BLaER1 treated with 17β-estradiol and CSF1 and Interleukin-3, amounts not matched to agents 10 nM and 100 nM (cell line): ENCODE results near the gene EVL.

Experiments used
- H3K27ac ChIP-seq, 11 experiments: shearing (Covaris generic); formaldehyde crosslinking; 2 replicates each; pipeline ENCODE4 v1.8.1; 2022
- H3K27me3 ChIP-seq, 11 experiments: shearing (Covaris generic); formaldehyde crosslinking; 2 replicates each; pipeline ENCODE4 v1.8.1; 2022
- H3K36me3 ChIP-seq, 11 experiments: shearing (Covaris generic); formaldehyde crosslinking; 2 replicates each; pipeline ENCODE4 v1.8.1; 2022
- H3K4me1 ChIP-seq, 10 experiments: shearing (Covaris generic); formaldehyde crosslinking; 2 replicates each; pipeline ENCODE4 v1.8.1; 2022
- H3K4me2 ChIP-seq, 11 experiments: shearing (Covaris generic); formaldehyde crosslinking; 2 replicates each; pipeline ENCODE4 v1.8.1; 2022
- H3K4me3 ChIP-seq, 10 experiments: shearing (Covaris generic); formaldehyde crosslinking; 2 replicates each; pipeline ENCODE4 v1.8.1; 2022
- H3K9ac ChIP-seq, 11 experiments: shearing (Covaris generic); formaldehyde crosslinking; 2 replicates each; pipeline ENCODE4 v1.8.1; 2022
- H3K9me3 ChIP-seq, 11 experiments: shearing (Covaris generic); formaldehyde crosslinking; replicated peaks in 1 of 11; 2 replicates each; pipeline ENCODE4 v1.8.1; 2022
- H4K20me1 ChIP-seq, 11 experiments: shearing (Covaris generic); formaldehyde crosslinking; 2 replicates each; pipeline ENCODE4 v1.8.1; 2022
- Cebpa-rat ChIP-seq, 11 experiments: shearing (Covaris generic); IDR thresholded peaks; 2 replicates each; pipeline ENCODE4 v1.8.1; 2022

EVL gene

GRCh38 chr14:100122481-100123223, 57.4 kb downstream of the EVL start:
- Histone ChIP-seq H3K9me3 (no peaks in the 10 kb centered on the region), H4K20me1 (peaks cover 17 to 90% (median 39%) of the 10 kb centered on the region in 11 experiments; a peak in 16 of 22 replicates), H3K9ac (no peak overlapping the region; a peak in 1 of 22 replicates), H3K4me1 (peaks cover under 1 to 41% (median 10%) of the 10 kb centered on the region in 10 experiments; a peak in 17 of 20 replicates), H3K27ac (0 out of 22 replicates have a peak overlapping the region, but pooled peaks of 1 of the 11 experiments have one; percentile 25), H3K36me3 (peaks cover 75 to 100% (median 95%) of the 10 kb centered on the region in 11 experiments), H3K27me3 (no peaks in the 10 kb centered on the region), H3K4me3 (no peak overlapping the region), H3K4me2 (no peak overlapping the region)
- no peak for TF ChIP-seq Cebpa-rat (IDR thresholded peaks at IDR 0.05)

- Histone ChIP-seq H3K4me2 (no peak overlapping the region), H3K9me3 (no peaks in the 10 kb centered on the region), H3K36me3 (peaks cover 72 to 99% (median 91%) of the 10 kb centered on the region in 11 experiments), H3K9ac (no peak overlapping the region), H3K27me3 (no peaks in the 10 kb centered on the region), H3K4me1 (peaks cover 5 to 50% (median 18%) of the 10 kb centered on the region in 10 experiments; a peak in 19 of 20 replicates), H3K4me3 (no peak overlapping the region), H4K20me1 (peaks cover 10 to 84% (median 34%) of the 10 kb centered on the region in 11 experiments; a peak in 15 of 22 replicates), H3K27ac (no peak overlapping the region)
- TF ChIP-seq Cebpa-rat (IDR thresholded peaks at IDR 0.05): no peak
These were observed 58.4 kb downstream of the EVL start for GRCh38 chr14:100123618-100124017.

- Histone ChIP-seq H3K4me2 (no peak overlapping the region), H3K36me3 (peaks cover 67 to 99% (median 86%) of the 10 kb centered on the region in 11 experiments), H3K9me3 (no peaks in the 10 kb centered on the region), H3K4me1 (peaks cover 9 to 60% (median 27%) of the 10 kb centered on the region in 10 experiments; a peak in 19 of 20 replicates), H4K20me1 (peaks cover 10 to 82% (median 32%) of the 10 kb centered on the region in 11 experiments; a peak in 16 of 22 replicates), H3K4me3 (no peak overlapping the region), H3K27ac (no peak overlapping the region), H3K27me3 (no peaks in the 10 kb centered on the region), H3K9ac (no peak overlapping the region)
- TF ChIP-seq Cebpa-rat (IDR thresholded peaks at IDR 0.05): no peak
These were observed 59.4 kb downstream of the EVL start for GRCh38 chr14:100124551-100125088.

- peaks cover 27 to 70% (median 44%) of the 10 kb centered on the region in 10 experiments; a peak in 19 of 20 replicates for H3K4me1 ChIP-seq
- peaks cover 9 to 82% (median 29%) of the 10 kb centered on the region in 11 experiments; a peak in 15 of 22 replicates for H4K20me1 ChIP-seq
- no peaks in the 10 kb centered on the region for H3K27me3 ChIP-seq
- peaks cover 68 to 99% (median 87%) of the 10 kb centered on the region in 11 experiments for H3K36me3 ChIP-seq
- H3K9ac ChIP-seq: no peak overlapping the region
- no peak for TF ChIP-seq Cebpa-rat (IDR thresholded peaks at IDR 0.05)
- H3K4me3 ChIP-seq: no peak overlapping the region
- H3K4me2 ChIP-seq: no peak overlapping the region
- H3K9me3 ChIP-seq: no peaks in the 10 kb centered on the region
- no peak overlapping the region for H3K27ac ChIP-seq
These were observed 61.2 kb downstream of the EVL start for GRCh38 chr14:100126401-100126800.

GRCh38 chr14:100127853-100128455, 62.7 kb downstream of the EVL start:
- Histone ChIP-seq H3K4me3 (no peak overlapping the region), H3K4me1 (peaks cover 37 to 71% (median 56%) of the 10 kb centered on the region in 10 experiments), H3K36me3 (peaks cover 59 to 99% (median 85%) of the 10 kb centered on the region in 11 experiments), H3K27me3 (no peaks in the 10 kb centered on the region), H3K4me2 (peak overlapping the region in 9 of 11 experiments; percentile 8 to 50 (median 24); a peak in 9 of 22 replicates), H3K9me3 (no peaks in the 10 kb centered on the region), H4K20me1 (peaks cover 10 to 82% (median 25%) of the 10 kb centered on the region in 11 experiments; a peak in 17 of 22 replicates), H3K27ac (no peak overlapping the region), H3K9ac (no peak overlapping the region)
- TF ChIP-seq Cebpa-rat (IDR thresholded peaks at IDR 0.05): no peak

- H3K27ac ChIP-seq: peak overlapping the region in 1 of 11 experiments; percentile 29; a peak in 1 of 22 replicates
- H3K36me3 ChIP-seq: peaks cover 53 to 99% (median 85%) of the 10 kb centered on the region in 11 experiments
- no peak overlapping the region; a peak in 1 of 22 replicates for H3K9ac ChIP-seq
- no peak overlapping the region for H3K4me3 ChIP-seq
- no peaks in the 10 kb centered on the region for H3K9me3 ChIP-seq
- peaks cover 37 to 78% (median 63%) of the 10 kb centered on the region in 10 experiments for H3K4me1 ChIP-seq
- H3K4me2 ChIP-seq: peak overlapping the region in 9 of 11 experiments; percentile 12 to 89 (median 82); a peak in 17 of 22 replicates
- peaks cover 14 to 79% (median 32%) of the 10 kb centered on the region in 11 experiments; a peak in 17 of 22 replicates for H4K20me1 ChIP-seq
- H3K27me3 ChIP-seq: no peaks in the 10 kb centered on the region
- TF ChIP-seq Cebpa-rat (IDR thresholded peaks at IDR 0.05): no peak
These were observed 63.5 kb downstream of the EVL start for GRCh38 chr14:100128688-100129087.

GRCh38 chr14:100129161-100129589, 64.0 kb downstream of the EVL start:
- H3K4me3 ChIP-seq: no peak overlapping the region; a peak in 1 of 20 replicates
- H3K36me3 ChIP-seq: peaks cover 53 to 99% (median 85%) of the 10 kb centered on the region in 11 experiments
- H4K20me1 ChIP-seq: peaks cover 14 to 79% (median 37%) of the 10 kb centered on the region in 11 experiments; a peak in 17 of 22 replicates
- H3K4me2 ChIP-seq: peak overlapping the region in 10 of 11 experiments; percentile 38 to 89 (median 83); a peak in 19 of 22 replicates
- no peaks in the 10 kb centered on the region for H3K9me3 ChIP-seq
- H3K4me1 ChIP-seq: peaks cover 37 to 83% (median 68%) of the 10 kb centered on the region in 10 experiments
- H3K27me3 ChIP-seq: no peaks in the 10 kb centered on the region
- H3K9ac ChIP-seq: peak overlapping the region in 6 of 11 experiments; percentile 0 to 37 (median 17); a peak in 4 of 22 replicates
- TF ChIP-seq Cebpa-rat (IDR thresholded peaks at IDR 0.05): no peak
- H3K27ac ChIP-seq: peak overlapping the region in 5 of 11 experiments; percentile 10 to 41 (median 34); a peak in 7 of 22 replicates

GRCh38 chr14:100130521-100130920, 65.3 kb downstream of the EVL start:
- H4K20me1 ChIP-seq: peaks cover 14 to 91% (median 43%) of the 10 kb centered on the region in 11 experiments; a peak in 17 of 22 replicates
- peaks cover 46 to 99% (median 82%) of the 10 kb centered on the region in 11 experiments for H3K36me3 ChIP-seq
- H3K4me3 ChIP-seq: no peak overlapping the region
- no peak for TF ChIP-seq Cebpa-rat (IDR thresholded peaks at IDR 0.05)
- peak overlapping the region in 2 of 11 experiments; percentile 8 to 22; a peak in 3 of 22 replicates for H3K9ac ChIP-seq
- peak overlapping the region in 1 of 11 experiments; percentile 13; a peak in 1 of 22 replicates for H3K27ac ChIP-seq
- peak overlapping the region; percentile 15 to 89 (median 82); a peak in 20 of 22 replicates for H3K4me2 ChIP-seq
- peaks cover 37 to 89% (median 81%) of the 10 kb centered on the region in 10 experiments for H3K4me1 ChIP-seq
- H3K9me3 ChIP-seq: no peaks in the 10 kb centered on the region
- H3K27me3 ChIP-seq: no peaks in the 10 kb centered on the region
